Measurements from ENCODE around the gene PIK3C2B. TPM values are rescaled to one million over a fixed set of nuclear protein-coding genes. Genes with fewer than 3 reads are reported as not detected.

PIK3C2B gene
- total and polyA plus RNA-seq, 2 donors (not counting 3 experiments of a cell fraction or from before 2014, with no cell fraction given): 33.7 to 49.0 TPM

DNA sequence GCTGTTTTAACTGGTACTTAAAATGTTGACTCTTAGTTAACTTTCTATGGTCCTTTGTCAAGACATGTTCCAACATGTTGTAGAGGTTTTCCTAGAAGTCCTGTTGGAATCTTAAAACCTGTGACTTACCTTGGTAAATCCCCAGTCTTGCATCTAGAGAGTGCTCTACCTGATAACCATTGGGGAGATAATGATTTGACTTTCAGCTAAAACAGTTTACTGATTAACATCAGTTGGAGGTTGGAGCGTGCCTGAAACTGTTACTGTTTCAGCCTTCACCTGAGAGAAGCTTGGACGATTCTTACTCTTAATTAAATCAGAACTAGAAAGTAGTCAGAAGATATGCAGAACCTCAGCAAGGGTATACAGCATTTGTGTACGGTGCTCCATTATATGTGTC is 30.4 kb upstream of the PIK3C2B start:
- intact Hi-C loops (cut with micrococcal nuclease): no loop called here

More for the DNA sequence above, 30.4 kb upstream of the PIK3C2B start:
- dilution Hi-C loops (cut with MboI; ENCODE audit: extremely low pct_ligation_motif_present, low sequenced_read_pairs): no loop called here
- no TSS peak for BruUV-seq (replicated peaks)
- Histone ChIP-seq H3K27me3 (ENCODE audit: control insufficient read depth in 2 of 2, insufficient read depth in 2 of 2, low read length in 2 of 2) (no peaks in the 10 kb centered on the region), H3K4me2 (ENCODE audit: insufficient read depth, low read length) (no peak overlapping the region), H3K36me3 (ENCODE audit: control insufficient read depth in 2 of 2, extremely low read depth in 1 of 2, insufficient read depth in 2 of 2, low read length in 2 of 2) (peaks cover 6 to 23% of the 10 kb centered on the region in 2 experiments), H3K27ac (ENCODE audit: insufficient read depth, low read depth, low read length) (no peak overlapping the region), H3K4me1 (ENCODE audit: control insufficient read depth, extremely low read depth, insufficient read depth, low read length) (no peaks in the 10 kb centered on the region), H4K20me1 (replicated peaks; ENCODE audit: control insufficient read depth, extremely low read depth, insufficient read depth, low read length) (no peaks in the 10 kb centered on the region), H3K9me3 (replicated peaks; ENCODE audit: control insufficient read depth, insufficient read depth, low read length) (no peaks in the 10 kb centered on the region), H3K79me2 (ENCODE audit: control insufficient read depth, insufficient read depth, low read length) (peaks cover 44% of the 10 kb centered on the region), H3K9me1 (replicated peaks; ENCODE audit: control insufficient read depth, extremely low read depth, insufficient read depth, low read length) (no peaks in the 10 kb centered on the region), H3K4me3 (replicated peaks in 1 of 3; ENCODE audit: insufficient read depth in 1 of 3, low read depth in 1 of 3, low read length in 3 of 3) (no peak overlapping the region), H2AFZ (ENCODE audit: low read depth, low read length) (no peak overlapping the region), H3K9ac (replicated peaks; ENCODE audit: extremely low read depth, insufficient read depth, low read length) (no peak overlapping the region)
- TF ChIP-seq GATA2 (IDR thresholded peaks at IDR 0.05; ENCODE audit: insufficient read depth, insufficient read length, low read depth, low read length) (no peak), MYC (IDR thresholded peaks at IDR 0.05; ENCODE audit: low read depth, low read length) (no peak), POLR2A (IDR thresholded peaks at IDR 0.05; ENCODE audit: low read depth, low read length) (no peak), EZH2 (IDR thresholded peaks at IDR 0.05; ENCODE audit: borderline replicate concordance, low read depth, low read length, severe bottlenecking) (no peak), POLR2AphosphoS5 (IDR thresholded peaks at IDR 0.05; ENCODE audit: insufficient read depth, low read depth, low read length) (no peak), FOS (IDR thresholded peaks at IDR 0.05; ENCODE audit: borderline replicate concordance, insufficient read depth, low read length) (no peak), JUN (IDR thresholded peaks at IDR 0.05; ENCODE audit: borderline replicate concordance, insufficient read depth, insufficient read length, low read depth) (no peak)
- TF ChIP-seq, protein P1, sequence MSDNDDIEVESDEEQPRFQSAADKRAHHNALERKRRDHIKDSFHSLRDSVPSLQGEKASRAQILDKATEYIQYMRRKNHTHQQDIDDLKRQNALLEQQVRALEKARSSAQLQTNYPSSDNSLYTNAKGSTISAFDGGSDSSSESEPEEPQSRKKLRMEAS (IDR thresholded peaks at IDR 0.05; ENCODE audit: insufficient read depth, insufficient read length): no peak
- TF ChIP-seq, protein P2, sequence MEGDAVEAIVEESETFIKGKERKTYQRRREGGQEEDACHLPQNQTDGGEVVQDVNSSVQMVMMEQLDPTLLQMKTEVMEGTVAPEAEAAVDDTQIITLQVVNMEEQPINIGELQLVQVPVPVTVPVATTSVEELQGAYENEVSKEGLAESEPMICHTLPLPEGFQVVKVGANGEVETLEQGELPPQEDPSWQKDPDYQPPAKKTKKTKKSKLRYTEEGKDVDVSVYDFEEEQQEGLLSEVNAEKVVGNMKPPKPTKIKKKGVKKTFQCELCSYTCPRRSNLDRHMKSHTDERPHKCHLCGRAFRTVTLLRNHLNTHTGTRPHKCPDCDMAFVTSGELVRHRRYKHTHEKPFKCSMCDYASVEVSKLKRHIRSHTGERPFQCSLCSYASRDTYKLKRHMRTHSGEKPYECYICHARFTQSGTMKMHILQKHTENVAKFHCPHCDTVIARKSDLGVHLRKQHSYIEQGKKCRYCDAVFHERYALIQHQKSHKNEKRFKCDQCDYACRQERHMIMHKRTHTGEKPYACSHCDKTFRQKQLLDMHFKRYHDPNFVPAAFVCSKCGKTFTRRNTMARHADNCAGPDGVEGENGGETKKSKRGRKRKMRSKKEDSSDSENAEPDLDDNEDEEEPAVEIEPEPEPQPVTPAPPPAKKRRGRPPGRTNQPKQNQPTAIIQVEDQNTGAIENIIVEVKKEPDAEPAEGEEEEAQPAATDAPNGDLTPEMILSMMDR (IDR thresholded peaks at IDR 0.05; ENCODE audit: extremely low read depth in 1 of 2, insufficient read depth in 1 of 2, low read depth in 1 of 2, low read length in 2 of 2): no peak
- no peak for FAIRE-seq
- ChIA-PET CTCF (interaction anchor here (1.1 kb wide), 3 partner anchors 9 to 126 kb away, joined by 3 read pairs; no protein-coding TSS in a partner anchor), POLR2A (no interaction called here)
- DNase-seq (ENCODE audit: low read depth, low spot score): no peak

All from endothelial cell of umbilical vein (primary cell).